PC-9 (cell line): ENCODE measurements around the gene FIG4. TPM values are rescaled to one million over a fixed set of nuclear protein-coding genes. Genes with fewer than 3 reads are reported as not detected.

ENCODE experiments used
- BruUV-seq: library from RNA; stranded (reverse); fragments of 400-500 nt; replicated peaks from 2 replicates; lab custom pipeline; 2021; lab: Mats Ljungman, UMichigan
- CTCF ChIA-PET: fragments of 300-600 bp; sonication (Branson Sonifier 250); formaldehyde crosslinking; loops from one replicate; lab custom pipeline; 2022; ENCODE audit warnings: antibody characterized with exemption; lab: Charles Lee
- POLR2A ChIA-PET: fragments of 300-600 bp; sonication (Branson Sonifier 250); formaldehyde crosslinking; loops from one replicate; lab custom pipeline; 2022; ENCODE audit warnings: antibody characterized with exemption; ENCODE audit not compliant: unreplicated experiment; lab: Charles Lee
- DNase-seq, 2 experiments: peaks; one replicate each; pipeline versions ENCODE4 v3.0.0 to v3.0.0-alpha.2; 2015 to 2022; ENCODE audit warnings: mixed read lengths in 1 of 2
- H2AFZ ChIP-seq: fragments of 200-600 bp; sonication (generic); 2 replicates; pipeline ENCODE4 v1.8.1; 2017; ENCODE audit warnings: antibody characterized with exemption
- H3F3A ChIP-seq: fragments of 200-600 bp; sonication (generic); 2 replicates; pipeline ENCODE4 v1.8.1; 2017; ENCODE audit warnings: antibody characterized with exemption, mild to moderate bottlenecking, low read depth; ENCODE audit not compliant: insufficient read depth
- H3K27ac ChIP-seq: fragments of 200-600 bp; sonication (generic); 2 replicates; pipeline ENCODE4 v1.6.1; 2016; ENCODE audit warnings: mixed run types
- H3K27me3 ChIP-seq: fragments of 200-600 bp; sonication (generic); 2 replicates; pipeline ENCODE4 v1.6.1; 2016; ENCODE audit warnings: low read depth, mixed run types; ENCODE audit not compliant: insufficient read depth
- H3K36me3 ChIP-seq: fragments of 200-600 bp; sonication (generic); 2 replicates; pipeline ENCODE4 v1.6.1; 2016; ENCODE audit warnings: low read depth, mixed run types
- H3K4me1 ChIP-seq: fragments of 200-600 bp; sonication (generic); replicated peaks from 2 replicates; pipeline ENCODE4 v1.6.1; 2016; ENCODE audit warnings: mixed run types; ENCODE audit not compliant: insufficient read depth
- H3K4me2 ChIP-seq: fragments of 200-600 bp; sonication (generic); 2 replicates; pipeline ENCODE4 v1.6.1; 2017; ENCODE audit warnings: mixed run types
- H3K4me3 ChIP-seq: fragments of 200-600 bp; sonication (generic); 2 replicates; pipeline ENCODE4 v1.6.1; 2016; ENCODE audit warnings: mixed run types
- H3K79me2 ChIP-seq: fragments of 200-600 bp; sonication (generic); 2 replicates; pipeline ENCODE4 v1.6.1; 2017; ENCODE audit warnings: low read depth, mixed run types
- H3K9me2 ChIP-seq: fragments of 200-600 bp; sonication (generic); 2 replicates; pipeline ENCODE4 v1.8.1; 2017; ENCODE audit warnings: mild to moderate bottlenecking; ENCODE audit not compliant: insufficient read depth
- H3K9me3 ChIP-seq: fragments of 200-600 bp; sonication (generic); 2 replicates; pipeline ENCODE4 v1.8.1; 2016; ENCODE audit warnings: low read depth; ENCODE audit not compliant: insufficient read depth
- H4K20me1 ChIP-seq: fragments of 200-600 bp; sonication (generic); 2 replicates; pipeline ENCODE4 v1.8.1; 2017; ENCODE audit not compliant: insufficient read depth
- EZH2 ChIP-seq: fragments of 200-600 bp; sonication (generic); IDR thresholded peaks from 2 replicates; pipeline ENCODE4 v1.8.0; 2017; ENCODE audit warnings: antibody characterized with exemption, low read depth
- intact Hi-C: fragments of 100-400 bp; cut with micrococcal nuclease; formaldehyde crosslinking; loops from one replicate; pipeline ENCODE4 v1.10.0; 2022; ENCODE audit not compliant: unreplicated experiment
- total RNA-seq: library from RNA; stranded (reverse); gene quantifications from 2 replicates; pipeline ENCODE4 v1.2.3, GENCODE V29; 2021
- TF ChIP-seq, protein P1 (sequence below): fragments of 200-600 bp; sonication (generic); conservative IDR thresholded peaks from 2 replicates; pipeline ENCODE4 v1.6.1; 2017; ENCODE audit warnings: mixed run types, antibody characterized with exemption, mild to moderate bottlenecking, moderate library complexity

Gene FIG4
- total RNA-seq, 1 experiment from 2014 or later, result 16.5 TPM

DNA sequence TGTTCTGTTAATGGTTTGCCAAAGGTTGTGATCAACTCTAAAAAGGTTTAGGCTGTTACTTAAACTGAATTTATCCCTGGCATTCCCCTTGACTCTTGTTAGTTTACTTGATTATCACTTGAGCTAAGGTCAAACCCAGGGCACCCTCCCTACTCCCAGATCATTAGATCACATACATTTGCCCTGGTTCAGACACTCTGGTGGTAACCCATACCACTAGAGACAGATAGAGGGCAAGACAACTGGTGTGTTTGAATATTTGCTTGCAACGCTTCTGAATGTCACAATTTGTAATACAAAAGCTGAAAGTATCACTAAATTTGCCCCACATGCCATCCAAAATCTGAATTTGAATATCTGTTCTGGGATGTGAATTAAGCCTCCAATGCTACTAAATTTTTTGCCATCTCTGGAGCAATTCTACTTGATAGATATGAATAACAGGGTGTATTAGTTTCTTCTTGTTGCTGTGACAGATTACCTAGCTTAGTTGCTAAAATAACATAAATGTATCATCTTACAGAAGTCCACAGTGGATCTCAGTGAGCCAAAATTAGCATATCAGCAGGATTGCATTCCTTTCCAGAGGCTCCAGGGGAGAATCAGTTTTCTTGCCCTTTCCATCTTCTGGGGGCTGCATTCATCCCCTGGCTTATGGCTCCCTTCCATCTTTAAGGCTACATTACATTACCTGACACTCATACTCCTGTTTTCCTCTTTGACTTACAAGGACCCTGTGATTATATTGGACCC lies 45.4 kb downstream of the FIG4 start:
- H4K20me1 ChIP-seq, result no peaks in the 10 kb centered on the region
- H2AFZ ChIP-seq, result no peak overlapping the region
- H3K9me2 ChIP-seq, result no peaks in the 10 kb centered on the region
- no peaks in the 10 kb centered on the region for H3K36me3 ChIP-seq
- no peak overlapping the region for H3K4me2 ChIP-seq
- no peaks in the 10 kb centered on the region for H3K79me2 ChIP-seq
- no peaks in the 10 kb centered on the region for H3K9me3 ChIP-seq
- intact Hi-C loops, result no loop called here
- ChIA-PET CTCF (no interaction called here), POLR2A (no interaction called here)
- no peak overlapping the region for H3K4me3 ChIP-seq
- no peaks in the 10 kb centered on the region for H3K4me1 ChIP-seq
- no peak overlapping the region for H3K27ac ChIP-seq
- H3K27me3 ChIP-seq, result no peaks in the 10 kb centered on the region
- DNase-seq, result no peak
- BruUV-seq, result no TSS peak
- no peaks in the 10 kb centered on the region; the same call in 1 of the 2 replicates for H3F3A ChIP-seq
- TF ChIP-seq, protein P1, sequence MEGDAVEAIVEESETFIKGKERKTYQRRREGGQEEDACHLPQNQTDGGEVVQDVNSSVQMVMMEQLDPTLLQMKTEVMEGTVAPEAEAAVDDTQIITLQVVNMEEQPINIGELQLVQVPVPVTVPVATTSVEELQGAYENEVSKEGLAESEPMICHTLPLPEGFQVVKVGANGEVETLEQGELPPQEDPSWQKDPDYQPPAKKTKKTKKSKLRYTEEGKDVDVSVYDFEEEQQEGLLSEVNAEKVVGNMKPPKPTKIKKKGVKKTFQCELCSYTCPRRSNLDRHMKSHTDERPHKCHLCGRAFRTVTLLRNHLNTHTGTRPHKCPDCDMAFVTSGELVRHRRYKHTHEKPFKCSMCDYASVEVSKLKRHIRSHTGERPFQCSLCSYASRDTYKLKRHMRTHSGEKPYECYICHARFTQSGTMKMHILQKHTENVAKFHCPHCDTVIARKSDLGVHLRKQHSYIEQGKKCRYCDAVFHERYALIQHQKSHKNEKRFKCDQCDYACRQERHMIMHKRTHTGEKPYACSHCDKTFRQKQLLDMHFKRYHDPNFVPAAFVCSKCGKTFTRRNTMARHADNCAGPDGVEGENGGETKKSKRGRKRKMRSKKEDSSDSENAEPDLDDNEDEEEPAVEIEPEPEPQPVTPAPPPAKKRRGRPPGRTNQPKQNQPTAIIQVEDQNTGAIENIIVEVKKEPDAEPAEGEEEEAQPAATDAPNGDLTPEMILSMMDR, result no peak
- TF ChIP-seq EZH2, result no peak

DNA sequence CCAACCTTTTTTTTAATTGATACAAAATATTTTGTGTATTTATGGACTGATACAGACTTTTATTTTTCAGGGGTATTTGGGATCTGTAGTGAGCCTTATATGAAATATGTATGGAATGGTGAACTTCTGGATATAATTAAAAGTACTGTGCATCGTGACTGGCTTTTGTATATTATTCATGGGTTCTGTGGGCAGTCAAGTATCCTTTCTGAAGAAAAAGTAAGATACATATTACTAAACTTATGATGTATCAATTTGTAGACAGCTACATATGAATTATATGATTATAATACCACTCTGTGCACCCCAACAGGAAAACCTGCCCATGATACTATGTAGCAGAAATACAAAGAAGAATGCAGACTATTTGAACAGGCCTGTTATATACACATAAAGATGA lies 47.2 kb downstream of the FIG4 start:
- BruUV-seq, result no TSS peak

DNA sequence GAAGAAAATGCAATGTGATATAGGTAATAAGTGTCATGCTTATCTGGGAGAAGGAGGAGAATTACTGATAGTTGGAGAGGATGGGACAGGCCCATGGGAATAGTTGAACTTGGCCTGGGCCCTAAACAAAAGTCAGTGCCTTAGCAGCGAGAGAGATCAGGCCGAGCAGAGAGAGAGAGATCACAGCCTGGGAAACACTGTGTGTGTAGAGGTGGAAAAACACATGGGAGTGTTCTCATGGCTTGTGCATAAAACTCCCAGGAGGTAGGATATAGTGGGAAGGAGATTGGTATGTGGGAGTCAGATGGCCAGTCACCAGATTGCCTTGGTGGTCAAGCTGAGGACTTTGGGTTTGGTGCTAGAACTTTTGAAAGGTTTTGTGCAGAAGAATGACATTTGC lies 47.6 kb downstream of the FIG4 start:
- H3K4me3 ChIP-seq, result no peak overlapping the region
- POLR2A ChIA-PET, result no interaction called here
- no peaks in the 10 kb centered on the region for H3K79me2 ChIP-seq
- no peak overlapping the region for H2AFZ ChIP-seq
- peaks cover 4% of the 10 kb centered on the region for H3K4me1 ChIP-seq
- BruUV-seq, result no TSS peak
- no peak overlapping the region for H3K27ac ChIP-seq
- no peak overlapping the region for H3K4me2 ChIP-seq
- no peaks in the 10 kb centered on the region for H3K9me2 ChIP-seq
- TF ChIP-seq EZH2, result no peak
- TF ChIP-seq, protein P1, result no peak
- no peak for DNase-seq
- CTCF ChIA-PET, result no interaction called here
- no peaks in the 10 kb centered on the region for H3K9me3 ChIP-seq
- intact Hi-C loops, result no loop called here
- no peaks in the 10 kb centered on the region for H3K27me3 ChIP-seq
- H3K36me3 ChIP-seq, result no peaks in the 10 kb centered on the region
- no peaks in the 10 kb centered on the region for H4K20me1 ChIP-seq
- no peaks in the 10 kb centered on the region; the same call in 1 of the 2 replicates for H3F3A ChIP-seq

More for the DNA sequence above, 47.2 kb downstream of the FIG4 start:
- intact Hi-C loops, result no loop called here
- TF ChIP-seq, protein P1, result no peak
- no peak for TF ChIP-seq EZH2
- no peaks in the 10 kb centered on the region for H3K9me2 ChIP-seq
- H3F3A ChIP-seq, result no peaks in the 10 kb centered on the region; the same call in 1 of the 2 replicates
- no peaks in the 10 kb centered on the region for H3K79me2 ChIP-seq
- H3K9me3 ChIP-seq, result no peaks in the 10 kb centered on the region
- peaks cover under 1% of the 10 kb centered on the region; the same call in 1 of the 2 replicates for H3K4me1 ChIP-seq
- CTCF ChIA-PET, result no interaction called here
- no peak overlapping the region for H2AFZ ChIP-seq
- H4K20me1 ChIP-seq, result no peaks in the 10 kb centered on the region
- no peaks in the 10 kb centered on the region for H3K27me3 ChIP-seq
- H3K36me3 ChIP-seq, result no peaks in the 10 kb centered on the region
- POLR2A ChIA-PET, result no interaction called here
- H3K27ac ChIP-seq, result no peak overlapping the region
- DNase-seq, result no peak
- H3K4me3 ChIP-seq, result no peak overlapping the region
- H3K4me2 ChIP-seq, result no peak overlapping the region
